DOHH2 (cell line): Measurements from ENCODE around the gene MARF1.

Source experiments
- H3F3A ChIP-seq: fragments of 200-600 bp; sonication (generic), shearing (Covaris generic); 2 replicates; pipeline ENCODE4 v1.6.0; 2016; ENCODE audit warnings: antibody characterized with exemption, mild to moderate bottlenecking; ENCODE audit not compliant: control insufficient read depth, insufficient read depth
- H3K27ac ChIP-seq: fragments of 200-600 bp; sonication (generic); 2 replicates; pipeline ENCODE4 v1.5.1; 2014; ENCODE audit warnings: low read depth, mild to moderate bottlenecking, low read length, moderate library complexity
- H3K27me3 ChIP-seq: fragments of 200-600 bp; sonication (generic); 2 replicates; pipeline ENCODE4 v1.6.1; 2014; ENCODE audit warnings: mild to moderate bottlenecking, low read length, mixed read lengths; ENCODE audit not compliant: control insufficient read depth
- H3K36me3 ChIP-seq: fragments of 200-600 bp; sonication (generic); 2 replicates; pipeline ENCODE4 v1.6.1; 2014; ENCODE audit warnings: mild to moderate bottlenecking, low read length, moderate library complexity, mixed read lengths; ENCODE audit not compliant: control insufficient read depth
- H3K4me1 ChIP-seq: fragments of 200-600 bp; sonication (generic); 2 replicates; pipeline ENCODE4 v1.6.1; 2014; ENCODE audit warnings: mild to moderate bottlenecking, low read length, mixed read lengths; ENCODE audit not compliant: control insufficient read depth
- H3K4me2 ChIP-seq: fragments of 200-600 bp; sonication (generic); 2 replicates; pipeline ENCODE4 v1.6.0; 2014; ENCODE audit warnings: mild to moderate bottlenecking, low read length, moderate library complexity
- H3K4me3 ChIP-seq: fragments of 200-600 bp; sonication (generic); 2 replicates; pipeline ENCODE4 v1.5.1; 2014; ENCODE audit warnings: mild to moderate bottlenecking, low read length, mixed read lengths
- H3K79me2 ChIP-seq: fragments of 200-600 bp; sonication (generic); 2 replicates; pipeline ENCODE4 v1.6.1; 2014; ENCODE audit warnings: mild to moderate bottlenecking, low read length, mixed read lengths; ENCODE audit not compliant: control insufficient read depth
- H3K9me2 ChIP-seq: fragments of 200-600 bp; sonication (generic); replicated peaks from 2 replicates; pipeline ENCODE4 v1.6.1; 2014; ENCODE audit warnings: mild to moderate bottlenecking, low read length, mixed read lengths; ENCODE audit not compliant: control insufficient read depth
- H3K9me3 ChIP-seq: fragments of 200-600 bp; sonication (generic); 2 replicates; pipeline ENCODE4 v1.6.1; 2014; ENCODE audit warnings: antibody characterized with exemption, low read length, mixed read lengths; ENCODE audit not compliant: control insufficient read depth, insufficient read depth
- H4K20me1 ChIP-seq: fragments of 200-600 bp; sonication (generic); 2 replicates; pipeline ENCODE4 v1.6.0; 2014; ENCODE audit warnings: low read depth, mild to moderate bottlenecking, antibody characterized with exemption, low read length, moderate library complexity; ENCODE audit not compliant: control insufficient read depth, insufficient read depth
- EZH2phosphoT487 ChIP-seq: fragments of 200-600 bp; sonication (generic); IDR thresholded peaks from 2 replicates; pipeline ENCODE4 v1.6.1; 2017; ENCODE audit warnings: borderline replicate concordance, mild to moderate bottlenecking, antibody characterized with exemption, low read length, moderate library complexity, mixed read lengths
- TF ChIP-seq, protein P1 (sequence below): fragments of 200-600 bp; sonication (generic); IDR thresholded peaks from one replicate; pipeline ENCODE4 v1.5.1; 2014; ENCODE audit warnings: antibody characterized with exemption, mild to moderate bottlenecking, low read depth, low read length; ENCODE audit not compliant: poor library complexity, severe bottlenecking

MARF1 gene

DNA sequence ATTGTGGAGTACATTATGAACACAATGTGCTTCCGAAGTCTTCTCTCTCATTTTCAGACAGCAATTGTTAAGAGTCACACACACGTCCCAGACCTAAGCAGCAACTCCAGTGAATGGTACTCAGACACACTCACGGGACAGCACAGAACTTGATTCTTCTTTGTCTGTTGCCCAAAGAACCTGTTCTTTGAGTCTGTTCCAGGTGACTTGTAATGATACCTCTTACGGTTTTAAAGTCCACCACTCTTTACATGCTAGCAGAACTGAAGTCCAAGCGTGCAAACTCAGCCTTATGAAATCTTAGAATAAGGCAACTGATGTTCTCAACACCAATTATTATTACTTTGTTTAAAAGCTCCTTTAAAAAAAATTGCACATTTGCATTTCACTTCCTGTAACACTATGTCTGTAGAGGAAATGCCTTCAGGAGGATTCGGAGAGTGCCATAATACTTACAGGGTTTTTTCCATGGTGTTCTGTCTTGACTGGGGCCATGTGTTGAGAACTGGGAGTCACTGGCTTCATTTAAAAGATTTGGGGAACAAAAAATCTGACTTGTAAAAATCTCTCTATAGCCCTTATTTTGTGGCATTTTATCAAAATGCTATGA lies 48.1 kb downstream of the MARF1 start:
- peak overlapping the region; percentile 10; the same call in 1 of the 2 replicates for H3K4me2 ChIP-seq
- H4K20me1 ChIP-seq: no peaks in the 10 kb centered on the region
- H3K4me1 ChIP-seq: peaks cover 34% of the 10 kb centered on the region
- no peaks in the 10 kb centered on the region for H3K79me2 ChIP-seq
- no peak overlapping the region for H3K4me3 ChIP-seq
- no peaks in the 10 kb centered on the region for H3K27me3 ChIP-seq
- no peaks in the 10 kb centered on the region for H3K9me3 ChIP-seq
- H3K9me2 ChIP-seq: no peaks in the 10 kb centered on the region
- H3K36me3 ChIP-seq: peaks cover 51% of the 10 kb centered on the region
- no peak overlapping the region for H3K27ac ChIP-seq
- TF ChIP-seq, protein P1, sequence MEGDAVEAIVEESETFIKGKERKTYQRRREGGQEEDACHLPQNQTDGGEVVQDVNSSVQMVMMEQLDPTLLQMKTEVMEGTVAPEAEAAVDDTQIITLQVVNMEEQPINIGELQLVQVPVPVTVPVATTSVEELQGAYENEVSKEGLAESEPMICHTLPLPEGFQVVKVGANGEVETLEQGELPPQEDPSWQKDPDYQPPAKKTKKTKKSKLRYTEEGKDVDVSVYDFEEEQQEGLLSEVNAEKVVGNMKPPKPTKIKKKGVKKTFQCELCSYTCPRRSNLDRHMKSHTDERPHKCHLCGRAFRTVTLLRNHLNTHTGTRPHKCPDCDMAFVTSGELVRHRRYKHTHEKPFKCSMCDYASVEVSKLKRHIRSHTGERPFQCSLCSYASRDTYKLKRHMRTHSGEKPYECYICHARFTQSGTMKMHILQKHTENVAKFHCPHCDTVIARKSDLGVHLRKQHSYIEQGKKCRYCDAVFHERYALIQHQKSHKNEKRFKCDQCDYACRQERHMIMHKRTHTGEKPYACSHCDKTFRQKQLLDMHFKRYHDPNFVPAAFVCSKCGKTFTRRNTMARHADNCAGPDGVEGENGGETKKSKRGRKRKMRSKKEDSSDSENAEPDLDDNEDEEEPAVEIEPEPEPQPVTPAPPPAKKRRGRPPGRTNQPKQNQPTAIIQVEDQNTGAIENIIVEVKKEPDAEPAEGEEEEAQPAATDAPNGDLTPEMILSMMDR: no peak
- TF ChIP-seq EZH2phosphoT487: no peak
- H3F3A ChIP-seq: peaks cover 9% of the 10 kb centered on the region

DNA sequence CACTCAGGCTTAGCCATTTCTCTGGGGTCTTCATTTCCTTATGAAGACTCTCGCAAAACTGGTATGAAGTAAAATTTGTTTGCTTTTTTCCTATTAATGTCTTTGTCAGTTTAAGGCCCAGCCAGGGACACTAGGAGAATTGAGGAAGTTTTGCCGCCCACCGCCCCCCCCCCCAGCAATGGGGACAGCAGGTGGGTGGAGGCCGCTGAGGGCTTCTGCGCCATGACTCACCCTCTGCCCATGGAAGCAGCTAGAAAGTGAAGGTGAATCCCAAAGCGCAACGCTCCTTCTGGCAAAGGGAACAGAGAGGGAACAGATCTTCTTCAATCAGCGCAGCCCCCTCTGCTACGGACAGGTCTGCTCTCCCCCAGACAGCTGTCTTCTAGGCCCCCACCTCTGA lies 49.7 kb downstream of the MARF1 start:
- TF ChIP-seq, protein P1: no peak
- no peak for TF ChIP-seq EZH2phosphoT487
- Histone ChIP-seq H3F3A (peaks cover 9% of the 10 kb centered on the region), H3K27me3 (no peaks in the 10 kb centered on the region), H3K36me3 (peaks cover 38% of the 10 kb centered on the region), H3K9me3 (no peaks in the 10 kb centered on the region), H3K4me3 (no peak overlapping the region), H3K9me2 (no peaks in the 10 kb centered on the region), H3K4me1 (peaks cover 34% of the 10 kb centered on the region), H4K20me1 (no peaks in the 10 kb centered on the region), H3K79me2 (no peaks in the 10 kb centered on the region), H3K27ac (no peak overlapping the region), H3K4me2 (no peak overlapping the region)

DNA sequence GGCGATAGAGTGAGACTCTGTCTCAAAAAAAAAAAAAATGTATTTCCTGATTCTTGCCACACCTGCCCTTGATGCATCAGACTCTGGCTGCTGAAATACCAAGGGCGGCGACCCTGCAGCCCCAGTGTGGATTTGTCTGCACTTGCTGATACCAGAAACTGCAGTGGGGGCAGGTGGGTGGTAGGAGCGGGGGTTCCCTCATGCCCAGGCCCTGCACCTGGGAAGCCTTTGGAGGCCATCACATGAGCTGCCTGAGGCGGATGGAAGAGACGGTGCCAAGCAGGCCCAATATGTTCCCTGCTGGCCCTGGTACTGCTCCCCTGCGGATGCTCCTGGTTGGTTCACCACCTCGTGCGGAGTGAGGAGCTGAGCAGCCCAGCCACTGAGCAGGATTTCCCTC lies 50.6 kb downstream of the MARF1 start:
- H3K4me2 ChIP-seq: no peak overlapping the region
- no peaks in the 10 kb centered on the region for H3K79me2 ChIP-seq
- H3F3A ChIP-seq: peaks cover 9% of the 10 kb centered on the region
- no peak overlapping the region for H3K4me3 ChIP-seq
- no peak for TF ChIP-seq EZH2phosphoT487
- TF ChIP-seq, protein P1: no peak
- H3K9me3 ChIP-seq: no peaks in the 10 kb centered on the region
- H3K27me3 ChIP-seq: no peaks in the 10 kb centered on the region
- H3K9me2 ChIP-seq: no peaks in the 10 kb centered on the region
- H3K27ac ChIP-seq: no peak overlapping the region
- peaks cover 34% of the 10 kb centered on the region for H3K4me1 ChIP-seq
- no peaks in the 10 kb centered on the region for H4K20me1 ChIP-seq
- H3K36me3 ChIP-seq: peaks cover 29% of the 10 kb centered on the region
